ENCODE results near the gene CCDC192. TPM values are rescaled to one million over a fixed set of nuclear protein-coding genes. Genes with fewer than 3 reads are reported as not detected.
"Not testable (repeated sequence)": the region's sequence is repeated elsewhere in the genome, so short reads cannot be mapped to it uniquely, and the experiment has no call there.

Gene CCDC192, protein sequence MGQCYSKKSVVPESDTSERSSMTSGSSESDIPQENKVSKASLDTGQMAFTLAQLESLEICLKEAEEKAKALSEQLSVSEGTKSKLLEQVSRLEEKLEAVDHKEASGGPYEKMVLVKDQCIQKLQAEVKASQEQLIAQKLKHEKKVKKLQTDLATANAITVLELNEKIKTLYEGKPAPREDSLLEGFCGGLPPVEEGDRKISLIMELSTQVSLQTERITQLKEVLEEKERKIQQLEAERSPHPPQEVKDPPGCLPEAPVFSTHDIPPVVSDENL
- polyA plus RNA-seq (ENCODE audit: insufficient read length in 12 of 12) = 1 to 10 TPM in 5 of 12 donors, under 1 TPM in 5, not detected in 2; 0.32 to 1.5 (median 1.0) TPM
- long read RNA-seq, donor 1 = 0 reads
- long read RNA-seq, donor 2 = 0 reads
- long read RNA-seq, donor 3 = 0 reads
- long read RNA-seq, donor 4 = 0 reads
- long read RNA-seq, donor 5 = 0 reads
- long read RNA-seq, donor 6 = 0 reads
- long read RNA-seq, donor 7 = 0 reads
- long read RNA-seq, donor 8 = 0 reads
- long read RNA-seq, donor 9 = 0 reads
- long read RNA-seq, donor 10 = 0 reads
- long read RNA-seq, donor 11, partial matches to known transcripts = 0 of 5 reads
- long read RNA-seq, donor 11, other reads (novel, unspliced or antisense) = 5 of 5 reads

DNA sequence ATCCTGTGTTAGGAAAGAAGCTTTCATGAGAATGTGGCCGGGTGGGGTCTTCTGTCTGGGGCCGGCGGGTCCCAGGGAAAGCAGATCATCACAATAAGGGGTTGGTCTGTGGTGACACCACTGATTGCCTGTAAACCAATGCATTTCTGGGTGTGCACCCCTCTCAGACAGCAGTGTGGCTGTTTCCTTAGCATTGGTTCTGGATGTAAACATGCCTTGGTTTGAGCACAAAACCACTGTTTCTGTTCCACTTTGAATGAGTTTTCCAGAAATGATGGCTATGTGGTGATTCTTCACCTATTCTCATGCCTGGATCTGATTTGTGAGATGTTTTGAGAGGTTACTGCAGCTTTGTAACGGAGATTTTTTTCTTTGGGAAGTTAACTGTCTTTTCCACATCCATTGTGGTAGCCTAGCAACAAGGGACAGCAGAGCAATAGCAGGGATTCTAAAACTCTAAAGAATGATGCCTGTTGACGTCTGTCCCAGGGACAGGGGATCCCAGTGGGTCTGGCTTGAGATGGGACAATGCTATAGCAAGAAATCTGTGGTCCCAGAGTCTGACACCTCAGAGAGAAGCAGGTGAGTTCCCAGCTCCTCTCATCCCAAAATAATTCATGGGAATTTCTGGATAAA is at the start of gene CCDC192:
TSS of gene CCDC192 (plus strand) at position 466 of the 636 bp plus-strand sequence. CDS start at position 521, 55 bp downstream.
- no peak for DNase-seq

DNA sequence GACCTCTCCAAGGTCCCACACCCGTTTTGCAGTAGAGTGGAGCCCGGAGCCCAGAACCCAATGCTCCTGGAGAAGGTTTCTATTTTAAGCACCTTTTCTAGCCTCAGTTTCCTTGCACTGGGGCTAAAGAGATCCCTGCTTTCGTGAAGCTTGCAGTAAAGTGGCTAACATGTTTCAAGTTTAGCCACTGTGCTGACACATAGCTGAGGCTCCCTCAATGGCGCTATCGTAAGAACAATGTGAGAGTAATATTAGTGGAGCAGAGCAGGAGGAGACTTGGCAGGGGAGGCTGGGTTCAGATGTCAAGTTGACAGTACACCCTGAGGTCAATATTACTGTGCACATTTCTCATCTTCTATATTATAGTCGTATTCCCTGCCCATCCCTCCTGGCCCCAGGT is 46.4 kb upstream of the CCDC192 start:
- no peak for DNase-seq

DNA sequence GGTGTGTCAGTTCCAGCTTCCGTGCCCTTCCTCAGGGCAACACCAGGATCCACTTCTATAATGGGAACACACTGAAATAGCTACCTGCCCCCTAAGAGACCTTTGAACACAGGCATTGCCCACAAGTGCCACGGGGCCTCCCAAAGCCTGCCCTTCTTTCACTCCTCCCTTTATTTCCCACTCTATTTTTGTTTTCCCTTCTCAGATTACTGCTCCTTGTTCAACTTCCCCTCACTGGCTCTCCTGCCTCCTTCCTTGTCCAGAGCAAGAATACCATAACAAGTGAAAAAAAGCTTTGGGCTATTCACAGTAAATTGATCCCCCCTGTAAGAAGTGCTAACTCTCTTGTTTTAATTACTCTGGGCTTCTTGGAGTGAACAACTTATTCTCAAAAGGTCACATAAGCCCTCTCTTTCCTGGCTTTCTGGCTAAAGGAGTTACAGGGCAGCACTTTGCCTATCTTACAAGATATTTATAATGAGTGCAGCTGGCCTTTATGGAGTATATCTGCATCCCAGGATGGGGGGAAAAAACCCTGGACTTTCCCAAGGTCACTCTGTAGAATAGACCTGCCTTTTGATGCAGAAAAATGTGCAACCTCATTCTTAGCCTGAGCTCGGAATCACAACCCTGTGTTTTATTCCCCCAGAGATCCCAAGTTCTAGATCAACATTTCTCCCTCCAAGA is 43.0 kb upstream of the CCDC192 start:
- DNase-seq = no peak

DNA sequence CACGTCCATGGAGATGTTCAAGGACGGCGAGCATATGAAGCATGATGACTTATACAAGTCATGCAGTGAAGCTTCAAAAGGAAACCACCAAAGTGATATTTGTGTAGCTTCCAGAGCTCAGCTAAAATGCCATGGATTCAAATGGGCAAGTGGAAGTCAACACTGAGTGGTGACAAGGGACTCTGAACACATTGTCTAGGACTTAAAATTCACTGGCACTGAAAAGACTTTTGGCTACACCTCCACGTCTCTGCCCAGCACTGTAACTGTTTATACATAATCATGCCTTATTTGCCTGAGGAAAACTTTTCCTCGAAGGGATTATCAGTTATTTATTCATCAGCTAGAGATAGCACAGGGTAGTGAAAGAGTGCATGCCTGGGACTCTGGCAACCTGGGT is 39.1 kb upstream of the CCDC192 start:
- DNase-seq = no peak

DNA sequence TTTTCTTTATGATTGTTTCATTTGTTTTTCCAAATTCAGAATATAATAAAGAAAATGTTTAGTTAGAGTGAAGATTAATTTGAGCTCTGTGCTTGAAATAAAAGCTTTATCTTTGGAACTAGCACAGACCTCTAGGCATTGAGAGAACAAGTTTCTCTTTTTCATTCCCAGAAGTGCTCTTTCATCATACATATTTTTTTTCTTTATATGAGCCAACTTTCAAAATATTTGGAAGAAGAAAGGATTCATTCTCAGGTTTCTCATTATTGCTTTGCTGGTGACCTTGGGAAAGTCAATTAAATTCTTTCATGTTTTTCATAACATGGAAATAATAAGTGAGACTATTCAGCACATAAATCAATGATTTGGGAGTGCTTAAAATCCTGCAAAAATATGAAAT is 37.5 kb upstream of the CCDC192 start:
- no peak for DNase-seq

DNA sequence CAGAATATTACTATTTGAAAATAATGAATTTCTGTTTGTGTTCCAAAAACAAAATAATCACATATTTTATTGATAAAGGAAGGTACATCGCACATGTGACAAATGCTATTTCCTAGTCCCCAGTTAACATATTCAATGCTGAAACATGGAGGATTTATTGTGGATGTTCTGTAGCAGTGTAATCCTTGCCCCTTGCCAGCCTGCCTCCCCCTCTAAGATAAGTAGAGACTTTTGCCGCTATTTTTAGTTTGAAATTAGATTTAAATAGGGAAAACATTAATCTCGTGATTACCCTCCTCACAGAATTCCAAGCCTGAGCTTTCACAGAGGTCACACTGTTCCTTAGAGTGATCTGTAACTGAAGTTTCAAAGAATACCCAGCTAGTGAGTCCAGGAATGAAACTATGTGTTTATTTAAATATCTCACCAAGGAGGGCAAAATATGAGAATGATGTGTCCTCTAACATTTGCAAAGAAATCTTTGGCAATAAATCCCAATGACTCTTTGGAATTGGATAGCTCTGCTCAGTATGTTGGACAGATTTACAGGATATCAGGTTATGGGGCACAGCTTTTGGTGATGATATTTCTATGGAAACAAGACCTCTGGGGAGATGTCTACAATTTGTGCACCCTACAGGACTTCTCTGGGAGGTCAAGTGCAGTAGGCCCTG is 37.0 kb upstream of the CCDC192 start:
- DNase-seq = no peak

DNA sequence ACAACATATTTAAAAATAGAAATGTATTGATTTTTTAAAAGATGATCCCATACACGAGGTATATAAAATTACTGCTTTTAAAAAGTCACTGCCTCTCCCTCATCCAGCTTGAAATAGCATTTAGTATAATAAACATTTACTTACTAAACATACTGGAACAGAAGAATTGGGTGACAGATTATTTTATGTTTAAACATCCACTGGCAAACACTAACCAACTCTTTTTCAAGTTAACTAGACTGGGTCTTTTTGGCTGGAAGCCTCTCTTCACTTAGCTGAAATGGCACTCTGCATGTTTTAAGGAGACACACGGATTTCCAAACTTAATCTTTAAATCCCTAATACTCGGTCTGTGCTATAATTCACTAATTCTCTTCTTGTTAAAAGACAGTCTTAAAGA is 35.3 kb upstream of the CCDC192 start:
- DNase-seq = no peak

DNA sequence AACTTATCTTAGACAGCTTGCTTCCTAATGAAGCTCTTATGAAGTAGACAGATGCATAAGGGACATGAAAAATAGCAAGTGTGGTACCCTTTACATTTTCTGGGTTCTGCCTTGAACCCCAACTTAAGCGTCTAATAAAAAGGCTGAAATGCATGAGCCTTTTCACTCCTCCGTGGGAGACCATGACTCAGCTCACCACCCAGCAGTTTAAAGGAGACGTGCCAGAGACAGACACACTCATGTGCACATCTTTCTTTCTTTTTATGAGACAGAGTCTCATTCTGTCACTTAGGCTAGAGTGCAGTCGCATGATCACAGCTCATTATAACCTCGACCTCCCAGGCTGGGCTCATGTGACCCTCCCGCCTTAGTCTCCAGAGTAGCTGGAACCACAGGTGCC is 32.0 kb upstream of the CCDC192 start:
- DNase-seq = no peak

DNA sequence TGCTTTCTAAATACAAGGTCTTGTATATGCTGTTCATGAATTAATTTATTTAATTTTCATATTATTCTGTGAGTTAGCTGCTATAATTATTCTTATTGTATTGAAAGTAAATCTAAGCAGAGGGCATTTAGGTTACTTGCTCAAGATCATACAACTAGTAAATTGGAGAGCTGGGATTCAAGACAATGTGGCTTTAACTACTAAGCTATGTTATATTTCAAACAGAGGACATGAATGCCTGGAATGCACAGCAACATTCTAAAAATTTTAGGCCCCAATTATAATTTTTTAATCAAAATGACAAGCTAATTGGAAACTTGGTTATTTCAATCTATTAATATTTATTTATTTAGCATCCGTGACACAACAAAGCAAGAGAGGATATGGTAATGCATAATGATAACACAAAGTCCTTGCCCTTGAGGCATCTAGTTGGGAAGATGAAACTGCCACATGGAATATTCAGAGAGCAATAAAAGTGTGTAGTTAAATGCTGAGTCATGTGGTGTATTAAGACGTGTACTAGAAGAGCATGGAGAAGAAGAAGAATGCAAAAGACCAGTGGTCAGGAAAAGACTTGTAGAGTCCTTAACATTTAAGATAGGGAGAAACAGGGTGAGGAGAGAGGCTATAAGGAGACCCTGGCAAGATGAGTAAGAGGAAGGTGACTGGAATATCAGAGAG is 29.9 kb upstream of the CCDC192 start:
- DNase-seq = no peak

DNA sequence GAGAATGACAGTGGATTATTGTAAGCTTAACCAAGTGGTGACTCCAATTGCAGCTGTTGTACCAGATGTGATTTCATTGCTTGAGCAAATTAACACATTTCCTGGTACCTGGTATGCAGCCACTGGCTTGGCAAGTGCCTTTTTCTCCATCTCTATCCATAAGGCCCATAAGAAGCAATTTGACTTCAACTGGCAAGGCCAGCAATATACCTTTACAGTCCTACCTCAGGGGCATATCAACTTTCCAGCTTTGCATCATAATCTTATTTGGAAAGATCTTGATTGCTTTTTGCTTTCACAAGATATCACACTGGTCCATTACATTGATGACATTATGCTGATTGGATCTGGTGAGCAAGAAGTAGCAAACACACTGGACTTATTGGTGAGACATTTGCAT is 26.2 kb upstream of the CCDC192 start:
- DNase-seq = not testable (repeated sequence)

DNA sequence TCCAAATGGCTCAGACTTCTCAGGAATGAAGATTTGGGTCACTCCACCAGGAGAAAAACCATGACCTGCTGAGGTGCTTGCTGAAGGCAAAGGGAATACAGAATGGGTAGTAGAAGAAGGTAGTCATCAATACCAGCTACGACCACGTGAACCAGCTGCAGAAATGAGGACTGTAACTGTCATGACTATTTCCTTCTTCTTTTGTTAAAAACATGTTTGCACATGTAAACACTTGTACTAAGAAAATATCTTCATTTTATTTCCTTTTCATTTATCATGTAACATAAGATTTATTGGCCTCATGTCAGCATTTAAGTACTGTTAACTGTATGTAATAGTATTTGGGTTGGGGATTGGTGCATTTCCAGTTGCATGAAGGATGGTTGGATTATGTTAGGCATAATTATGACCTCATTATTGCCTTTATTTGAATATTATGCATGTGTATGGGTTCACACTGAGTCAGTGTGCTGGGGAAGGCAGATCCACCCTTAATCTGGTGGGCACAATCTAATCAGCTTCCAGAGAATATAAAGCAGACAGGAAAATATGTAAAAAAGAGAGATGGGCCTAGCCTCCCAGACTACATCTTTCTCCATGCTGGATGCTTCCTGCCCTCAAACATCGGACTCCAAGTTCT is 23.4 kb upstream of the CCDC192 start:
- not testable (repeated sequence) for DNase-seq

DNA sequence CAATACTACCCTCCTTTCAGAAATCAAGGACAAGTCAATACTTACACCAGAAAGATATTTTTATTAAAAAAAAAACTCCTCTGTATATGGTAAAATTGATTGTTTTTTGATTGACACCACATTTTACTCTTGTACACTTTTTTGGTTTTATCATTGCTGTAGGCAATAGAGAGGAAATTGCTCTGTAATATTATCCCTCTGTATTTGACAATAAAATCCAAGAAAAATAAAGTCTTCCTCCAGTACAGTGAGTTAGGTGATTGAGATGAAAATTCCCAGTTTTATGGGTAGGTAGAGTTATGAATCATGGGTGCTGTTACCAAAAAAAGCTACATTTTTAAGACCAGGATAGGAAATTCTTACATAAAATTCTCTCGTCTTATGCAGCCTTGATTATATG is 22.6 kb upstream of the CCDC192 start:
- DNase-seq = no peak

DNA sequence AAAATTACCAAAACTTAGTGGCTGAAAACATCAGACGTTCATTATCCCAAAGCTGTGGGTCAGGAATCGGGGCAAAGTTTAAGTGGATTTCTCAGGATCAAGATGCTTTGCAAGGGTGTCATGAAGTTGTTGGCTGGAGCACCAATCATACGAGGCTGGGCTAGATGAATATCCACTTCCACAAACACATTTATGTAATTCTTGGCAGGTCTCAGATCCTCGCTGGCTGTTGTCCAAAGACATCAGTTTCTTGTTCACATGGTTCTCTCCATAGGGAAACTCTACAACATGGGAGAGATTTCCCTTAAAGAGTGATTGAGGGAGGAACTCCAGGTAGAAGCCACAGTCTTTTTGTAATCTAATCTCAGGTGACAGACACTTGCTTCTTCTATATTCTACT is 20.2 kb upstream of the CCDC192 start:
- DNase-seq = no peak

DNA sequence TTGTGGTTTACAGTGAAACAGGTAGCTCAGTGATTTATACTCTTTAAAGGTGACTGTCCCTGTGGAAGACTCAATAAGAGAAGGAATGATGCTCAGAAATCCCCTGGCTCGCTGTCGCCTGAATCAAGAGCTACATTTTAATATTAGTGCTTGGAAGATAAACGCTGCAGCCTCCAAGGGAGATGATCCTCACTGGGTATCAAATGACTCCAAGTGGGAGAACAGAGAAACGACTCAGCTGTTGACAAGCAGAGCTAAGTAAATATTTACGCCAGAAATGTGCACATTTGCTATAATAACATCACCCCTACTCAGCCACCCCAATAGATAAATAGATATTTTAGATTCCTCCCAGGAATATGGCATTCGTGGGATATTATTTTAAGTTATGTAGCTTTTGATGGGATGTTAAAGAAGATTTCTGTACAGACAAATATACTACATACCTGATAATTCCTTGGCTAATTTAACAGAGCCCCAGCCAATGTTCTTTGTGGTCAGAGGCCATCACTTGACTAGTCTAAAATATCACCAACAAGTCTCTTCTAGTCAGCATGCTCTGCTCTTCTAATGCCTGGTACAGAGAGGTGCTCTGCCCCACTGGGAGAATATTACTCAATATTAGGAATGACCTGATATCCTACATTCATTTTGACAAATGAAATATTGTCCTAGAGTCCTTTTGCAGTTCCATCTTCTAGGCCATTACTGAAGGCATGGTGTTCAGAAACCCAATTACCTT is 18.3 kb upstream of the CCDC192 start:
- DNase-seq = no peak

DNA sequence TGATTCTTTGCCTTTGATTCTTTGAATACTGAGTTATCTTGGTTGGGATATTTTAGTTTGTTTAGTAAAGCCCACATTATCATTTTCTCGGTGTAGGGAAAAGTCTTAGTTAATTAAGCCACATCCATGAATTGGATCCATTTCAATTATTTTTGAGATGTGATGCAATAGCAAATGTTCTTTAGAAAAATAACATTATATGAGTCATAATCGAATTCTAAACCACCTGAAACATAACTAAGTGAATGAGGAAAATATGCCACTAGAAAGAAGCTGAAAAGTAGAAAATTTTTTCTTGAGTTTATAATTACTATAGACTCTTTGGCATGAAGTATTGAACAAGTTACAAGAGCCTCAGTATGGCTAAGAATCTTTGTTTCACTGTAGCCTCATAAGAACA is 17.5 kb upstream of the CCDC192 start:
- DNase-seq = no peak

DNA sequence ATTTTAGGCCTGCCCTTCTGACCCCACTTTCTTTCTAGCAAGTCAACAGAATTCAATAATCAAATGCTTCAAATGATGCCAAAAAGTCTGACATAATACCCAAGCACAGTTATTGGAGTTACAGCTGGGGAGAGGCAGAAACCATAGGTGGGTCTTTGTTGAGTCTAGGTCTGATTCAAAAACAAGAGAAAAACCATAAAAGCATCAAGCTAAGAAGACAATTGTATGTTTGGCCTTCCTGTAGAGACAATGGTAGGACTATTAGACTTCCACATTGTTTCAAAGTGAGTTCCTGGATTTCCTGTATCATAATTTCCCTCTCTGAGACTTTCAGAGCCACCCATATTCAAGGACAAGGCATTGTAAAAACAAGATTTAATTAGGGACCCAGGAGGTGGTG is 16.8 kb upstream of the CCDC192 start:
- no peak for DNase-seq

DNA sequence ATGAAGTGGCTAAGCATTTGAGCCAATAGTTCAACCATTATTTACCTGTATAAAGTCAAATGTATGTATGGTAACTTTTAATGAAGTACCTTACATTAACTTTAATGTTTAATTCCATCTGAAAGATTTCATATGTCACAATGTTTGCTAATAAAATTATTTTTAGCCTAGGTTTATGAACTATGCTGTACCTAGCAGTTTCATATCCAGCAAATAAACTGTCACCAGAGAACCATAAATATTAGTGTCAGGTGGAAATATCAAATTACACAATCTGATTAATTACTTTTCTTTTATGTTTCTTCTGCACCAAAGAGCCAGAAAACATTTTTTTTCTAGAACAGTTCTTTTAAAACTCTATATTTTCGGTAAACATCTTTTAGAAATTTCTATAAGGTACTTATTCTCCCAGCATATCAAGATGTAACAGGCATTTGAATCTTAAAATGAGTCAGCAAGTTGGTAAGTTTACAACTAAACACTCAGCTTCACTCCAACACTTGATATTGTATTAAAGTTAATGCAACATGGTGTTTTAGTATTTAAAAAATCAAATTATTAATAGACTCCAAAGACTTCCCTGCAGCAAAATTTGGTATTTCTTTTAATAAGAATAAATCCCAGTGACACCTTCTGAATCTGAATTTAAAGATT is 8.5 kb upstream of the CCDC192 start:
- DNase-seq = no peak

DNA sequence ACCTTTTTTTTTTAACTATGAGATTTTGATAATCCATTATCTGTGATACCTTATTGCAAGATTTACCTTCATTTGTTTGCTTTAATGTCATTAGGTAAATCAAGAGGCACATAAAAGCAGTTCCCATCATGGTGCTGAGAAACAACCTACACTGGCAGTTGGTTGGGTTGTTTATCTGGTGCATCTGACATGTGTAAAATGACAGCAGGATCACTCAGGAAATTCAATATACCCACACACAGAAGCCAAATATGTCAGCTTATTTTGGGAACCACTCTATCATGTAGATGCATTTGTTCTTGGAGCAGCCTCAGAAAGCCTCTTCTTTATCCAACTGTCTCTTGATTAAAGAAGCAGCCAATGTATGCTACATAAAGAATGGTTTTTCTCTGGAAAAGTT is 7.8 kb upstream of the CCDC192 start:
- no peak for DNase-seq

DNA sequence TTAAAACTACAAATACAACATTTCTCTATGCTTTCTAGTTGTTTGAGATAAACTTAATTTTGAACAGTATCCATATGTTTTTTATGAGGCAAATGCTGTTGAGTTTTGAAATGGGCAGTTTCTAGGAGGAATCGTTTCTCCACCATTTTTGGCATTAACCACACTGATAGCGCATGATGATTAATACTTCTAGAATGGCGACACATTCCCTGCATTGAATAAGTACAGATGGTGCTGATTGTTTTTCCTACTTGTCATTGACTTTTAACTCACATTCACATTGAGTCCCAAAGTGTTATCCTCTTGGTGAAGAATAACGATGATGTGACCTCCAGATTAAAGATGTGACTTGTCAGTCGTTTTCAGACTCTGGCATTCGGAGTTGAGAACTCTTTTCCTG is 6.5 kb upstream of the CCDC192 start:
- DNase-seq = no peak

Measured in muscle of arm (tissue), 14 donors.